Adrenal gland (tissue), 12 donors: Measurements from ENCODE around the gene MAFF. TPM values are rescaled to one million over a fixed set of nuclear protein-coding genes. Genes with fewer than 3 reads are reported as not detected.
A peak's percentile ranks its signal among the peaks of the same experiment; 100 is the strongest.

ENCODE experiments used
- DNase-seq, 7 donors: peaks; one replicate each; pipeline ENCODE4 v3.0.0-alpha.2; 2019 to 2020
- H3K27ac ChIP-seq, 5 donors: fragments of 200-600 bp; sonication (generic) in 4 of 5; 1 replicate in 3 of 5; 2 replicates in 2 of 5; pipeline versions ENCODE4 v1.5.1 to v1.8.0; 2016 to 2020; ENCODE audit warnings: mild to moderate bottlenecking in 1 of 5
- H3K27me3 ChIP-seq: fragments of 200-600 bp; 2 replicates; pipeline ENCODE4 v1.8.0; 2021
- H3K36me3 ChIP-seq, 2 donors: fragments of 200-600 bp; replicated peaks in 1 of 2; 1 replicate in 1 of 2; 2 replicates in 1 of 2; pipeline versions ENCODE4 v1.5.1 to v1.8.0; 2018 to 2022
- H3K4me1 ChIP-seq, 2 donors: fragments of 200-600 bp; replicated peaks in 1 of 2; 1 replicate in 1 of 2; 2 replicates in 1 of 2; pipeline versions ENCODE4 v1.5.1 to v1.8.0; 2018 to 2021
- H3K4me3 ChIP-seq, 4 donors: fragments of 200-600 bp; sonication (generic) in 3 of 4; one replicate each; pipeline ENCODE4 v1.5.1; 2016 to 2018
- H3K9me3 ChIP-seq, 3 donors: fragments of 200-600 bp; sonication (generic) in 1 of 3; replicated peaks in 1 of 3; 1 replicate in 2 of 3; 2 replicates in 1 of 3; pipeline versions ENCODE4 v1.5.1 to v1.8.0; 2016 to 2021
- CTCF ChIP-seq, 6 experiments: fragments of 450-650 bp in 4 of 6; fragments of 200-600 bp in 2 of 6; sonication (generic) in 1 of 6; IDR thresholded peaks; 1 replicate in 5 of 6; 2 replicates in 1 of 6; pipeline versions ENCODE4 v1.5.1 to v1.8.0; 2016 to 2021; ENCODE audit warnings: antibody characterized with exemption in 6 of 6, mild to moderate bottlenecking in 2 of 6, moderate library complexity in 1 of 6
- POLR2A ChIP-seq, 2 donors: fragments of 450-650 bp; IDR thresholded peaks; one replicate each; pipeline ENCODE4 v1.6.1; 2017; ENCODE audit warnings: antibody characterized with exemption in 2 of 2, mild to moderate bottlenecking in 2 of 2, moderate library complexity in 1 of 2
- WGBS, 4 donors: extraction: QIAGEN DNeasy Blood & Tissue Kit in 2 of 4; methylation state at CpG; one replicate each; pipeline versions ENCODE4 v1.1.5 to v1.1.7; 2013 to 2017; 5-methylcytosine and 5-hydroxymethylcytosine counted together
- intact Hi-C, 2 donors: fragments of 100-400 bp; cut with DNase I; formaldehyde crosslinking; loops; one replicate each; pipeline versions ENCODE4 v1.14.1 to v1.15.0; 2022 to 2023
- polyA plus RNA-seq, 3 donors: library from polyadenylated mRNA; stranded (reverse); fragments of 200-250 nt in 2 of 3; fragments of 350-450 nt in 1 of 3; fragmentation: Illumina TruSeq in 1 of 3; extraction: RNeasy Lipid Tissue Mini Kit (QIAGEN cat#74804) in 1 of 3; gene quantifications; one replicate each; pipeline ENCODE4 v1.2.3, GENCODE V29; 2013 to 2014
- total RNA-seq, 9 donors: library from RNA; depleted of rRNA in 4 of 9; stranded (reverse); fragments of >200 nt in 4 of 9; fragments of 120-200 nt in 1 of 9; fragmentation: NEBNext Ultra II Directional in 1 of 9; extraction: Animal tissue kit (Norgen Biotek cat#: 25700) in 1 of 9; gene quantifications; one replicate each; pipeline versions ENCODE4 v1.1.0 to v1.2.4, GENCODE V29; 2013 to 2023
- donor health status: healthy with polysubstance abuse.
- donor health status: Bipolar disorder and iron deficiency.
- donor health status: DM: yes; HTN: yes; CAD: no.
- donor health status: DM: no; HTN: no; CAD: no.
- donor health status: DM: no; HTN: no; CAD: no.
- donor health status: DM: yes; HTN: yes; CAD: no.

The MAFF gene
- total and polyA plus RNA-seq, 12 donors: 1.9 to 23.4 (median 13.9) TPM

- Histone ChIP-seq H3K27me3 (no peaks in the 10 kb centered on the region), H3K4me1 (peaks cover 37 to 52% of the 10 kb centered on the region in 2 donors), H3K9me3 (no peaks in the 10 kb centered on the region), H3K27ac (no peak overlapping the region), H3K36me3 (peaks cover 0 to 30% of the 10 kb centered on the region in 2 donors), H3K4me3 (no peak overlapping the region)
- TF ChIP-seq POLR2A (IDR thresholded peaks at IDR 0.05): no peak
- TF ChIP-seq CTCF (IDR thresholded peaks at IDR 0.05): no peak
- no peak for DNase-seq
- 87 to 91% (median 89%) methylated on average over 13 to 14 of the region's 14 CpGs for WGBS, 4 donors
- intact Hi-C loops: no loop called here
Measured at GRCh38 chr22:38235240-38235850, 33.6 kb downstream of the MAFF start.

GRCh38 chr22:38236786-38237185 lies 35.0 kb downstream of the MAFF start:
- Histone ChIP-seq H3K4me3 (no peak overlapping the region), H3K36me3 (peaks cover 0 to 17% of the 10 kb centered on the region in 2 donors), H3K4me1 (peaks cover 29 to 50% of the 10 kb centered on the region in 2 donors), H3K27me3 (no peaks in the 10 kb centered on the region), H3K9me3 (no peaks in the 10 kb centered on the region), H3K27ac (peak overlapping the region in 1 of 5 donors; percentile 2)
- 76 to 85% (median 83%) methylated on average over 8 of the region's 8 CpGs for WGBS, 4 donors
- no peak for DNase-seq
- intact Hi-C loops: no loop called here
- no peak for TF ChIP-seq CTCF (IDR thresholded peaks at IDR 0.05)
- no peak for TF ChIP-seq POLR2A (IDR thresholded peaks at IDR 0.05)

DNA sequence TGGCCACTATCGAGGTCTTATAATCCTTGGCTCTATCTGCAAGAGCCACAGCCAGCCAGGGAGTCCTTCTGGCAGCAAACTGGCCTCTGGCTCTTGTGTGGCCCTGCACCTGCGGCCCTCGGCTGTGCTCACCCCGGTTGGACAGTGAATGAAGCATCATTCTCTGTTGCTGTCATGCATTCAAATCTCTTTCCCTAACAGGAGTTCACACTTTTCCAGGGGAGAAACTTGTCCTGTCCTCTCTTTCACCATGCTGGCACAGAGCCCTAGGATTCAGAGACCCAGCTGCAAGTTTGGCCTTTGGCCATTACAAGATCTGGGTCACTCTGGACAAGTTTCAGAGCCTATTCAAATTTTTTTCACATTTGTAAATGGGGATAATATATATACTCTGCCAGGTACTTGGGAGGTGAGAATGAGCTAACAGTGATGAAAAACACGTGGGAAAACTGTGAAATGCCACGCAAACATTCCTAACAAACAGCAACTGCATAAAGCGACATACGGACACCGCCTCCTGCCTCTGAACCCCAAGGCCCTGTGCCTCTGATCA lies 36.8 kb downstream of the MAFF start:
- Histone ChIP-seq H3K4me1 (peaks cover 24 to 58% of the 10 kb centered on the region in 2 donors), H3K27me3 (no peaks in the 10 kb centered on the region), H3K36me3 (peaks cover 0 to 17% of the 10 kb centered on the region in 2 donors), H3K4me3 (no peak overlapping the region), H3K27ac (peak overlapping the region; percentile 15 to 96 (median 82)), H3K9me3 (no peaks in the 10 kb centered on the region)
- 44 to 57% (median 48%) methylated on average over 8 to 9 of the region's 9 CpGs for WGBS, 4 donors
- DNase-seq: peak; percentile 44 to 88 (median 80)
- intact Hi-C loops: no loop called here
- TF ChIP-seq POLR2A (IDR thresholded peaks at IDR 0.05) (no peak), CTCF (IDR thresholded peaks at IDR 0.05) (no peak)

- no peak overlapping the region for H3K4me3 ChIP-seq
- peaks cover 22 to 54% of the 10 kb centered on the region in 2 donors for H3K4me1 ChIP-seq
- H3K36me3 ChIP-seq: peaks cover 0 to 21% of the 10 kb centered on the region in 2 donors
- H3K27me3 ChIP-seq: no peaks in the 10 kb centered on the region
- TF ChIP-seq POLR2A (IDR thresholded peaks at IDR 0.05) (peak in 1 of 2 donors; percentile 34), CTCF (IDR thresholded peaks at IDR 0.05) (peak in 2 of 6 experiments; percentile 22 to 34)
- peak overlapping the region; percentile 15 to 96 (median 82) for H3K27ac ChIP-seq
- peak; percentile 56 to 82 (median 75) for DNase-seq
- 28 to 36% (median 29%) methylated on average over 12 to 14 of the region's 14 CpGs for WGBS, 4 donors
- no peaks in the 10 kb centered on the region for H3K9me3 ChIP-seq
- intact Hi-C loops: no loop called here
Measured at GRCh38 chr22:38239101-38239761, 37.4 kb downstream of the MAFF start.
